ENCODE results near the gene PRRT1. TPM values are rescaled to one million over a fixed set of nuclear protein-coding genes. Genes with fewer than 3 reads are reported as not detected.

The PRRT1 gene
- total and polyA plus RNA-seq, 8 donors = 0.18 to 6.0 (median 1.4) TPM; not detected in 2

DNA sequence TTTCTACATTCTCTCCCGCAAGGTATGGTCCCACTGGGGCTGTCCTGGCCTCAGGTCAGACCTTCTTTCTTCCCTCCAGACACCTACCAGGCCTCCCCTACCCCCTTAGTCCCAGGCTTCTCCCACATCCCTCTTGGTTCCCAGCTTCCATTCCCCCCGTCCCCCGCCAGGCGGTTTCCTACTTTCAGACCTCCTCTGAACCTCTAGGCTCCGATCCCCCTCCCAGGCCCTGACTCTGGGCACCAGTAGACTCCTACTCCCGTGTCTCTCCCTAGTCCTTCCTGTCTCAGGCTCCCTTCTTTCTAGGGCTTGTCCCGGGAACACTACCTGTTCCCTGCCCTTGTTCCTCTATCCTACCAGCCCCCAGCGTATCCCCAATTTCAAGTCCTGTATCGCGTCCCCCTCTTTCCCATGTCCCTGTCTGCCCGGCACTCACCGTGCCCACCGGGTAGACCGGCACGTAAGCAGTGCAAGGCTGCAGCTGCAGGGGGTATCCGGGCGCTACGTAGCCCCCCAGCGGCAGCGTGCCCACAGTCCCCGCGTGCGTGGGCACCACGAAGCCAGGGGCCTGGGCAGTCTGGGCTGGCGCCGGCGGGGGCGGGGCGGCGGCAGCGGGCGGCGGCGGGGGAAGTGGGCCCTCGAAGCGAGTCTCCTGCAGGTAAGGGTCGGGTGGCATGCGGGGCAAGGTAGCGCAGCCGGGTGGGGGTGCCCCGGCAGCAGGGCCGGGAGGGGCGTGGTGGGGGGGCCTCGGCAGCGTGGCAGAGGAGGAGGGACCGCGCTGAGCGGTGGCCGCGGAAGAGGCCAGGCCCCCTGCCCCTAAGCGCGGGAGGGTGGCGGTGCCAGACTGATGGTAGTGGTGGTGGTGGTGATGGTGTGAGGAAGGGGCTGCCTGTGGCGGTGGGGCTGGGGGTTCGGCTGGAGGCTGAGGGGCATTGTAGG is 1.5 kb downstream of the PRRT1 start:
- intact Hi-C loops (cut with DNase I; ENCODE audit: low total_unique reads) = loop anchor here (5.0 kb wide), 1 partner anchor 33 kb away; no protein-coding TSS in a partner anchor
- peak overlapping the region; percentile 59 to 87 (median 78) for H3K4me3 ChIP-seq
- peak overlapping the region in 3 of 5 donors; percentile 5 to 94 (median 93) for H3K27ac ChIP-seq
- WGBS, 5 donors = 52 to 63% (median 59%) methylated on average over 40 to 55 of the region's 55 CpGs
- no peak for DNase-seq
- no peaks in the 10 kb centered on the region for H3K9me3 ChIP-seq
- no peak for TF ChIP-seq EP300 (IDR thresholded peaks at IDR 0.05)
- TF ChIP-seq POLR2AphosphoS5 (IDR thresholded peaks at IDR 0.05) = no peak
- TF ChIP-seq, protein P1, sequence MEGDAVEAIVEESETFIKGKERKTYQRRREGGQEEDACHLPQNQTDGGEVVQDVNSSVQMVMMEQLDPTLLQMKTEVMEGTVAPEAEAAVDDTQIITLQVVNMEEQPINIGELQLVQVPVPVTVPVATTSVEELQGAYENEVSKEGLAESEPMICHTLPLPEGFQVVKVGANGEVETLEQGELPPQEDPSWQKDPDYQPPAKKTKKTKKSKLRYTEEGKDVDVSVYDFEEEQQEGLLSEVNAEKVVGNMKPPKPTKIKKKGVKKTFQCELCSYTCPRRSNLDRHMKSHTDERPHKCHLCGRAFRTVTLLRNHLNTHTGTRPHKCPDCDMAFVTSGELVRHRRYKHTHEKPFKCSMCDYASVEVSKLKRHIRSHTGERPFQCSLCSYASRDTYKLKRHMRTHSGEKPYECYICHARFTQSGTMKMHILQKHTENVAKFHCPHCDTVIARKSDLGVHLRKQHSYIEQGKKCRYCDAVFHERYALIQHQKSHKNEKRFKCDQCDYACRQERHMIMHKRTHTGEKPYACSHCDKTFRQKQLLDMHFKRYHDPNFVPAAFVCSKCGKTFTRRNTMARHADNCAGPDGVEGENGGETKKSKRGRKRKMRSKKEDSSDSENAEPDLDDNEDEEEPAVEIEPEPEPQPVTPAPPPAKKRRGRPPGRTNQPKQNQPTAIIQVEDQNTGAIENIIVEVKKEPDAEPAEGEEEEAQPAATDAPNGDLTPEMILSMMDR (IDR thresholded peaks at IDR 0.05) = no peak
- no peak for TF ChIP-seq POLR2A (IDR thresholded peaks at IDR 0.05)
- peaks cover 0 to 13% (median 5%) of the 10 kb centered on the region in 4 donors for H3K36me3 ChIP-seq
- peaks cover 27 to 60% (median 52%) of the 10 kb centered on the region in 4 donors for H3K4me1 ChIP-seq
- H3K27me3 ChIP-seq = peaks cover 0 to 34% (median 0%) of the 10 kb centered on the region in 3 donors

DNA sequence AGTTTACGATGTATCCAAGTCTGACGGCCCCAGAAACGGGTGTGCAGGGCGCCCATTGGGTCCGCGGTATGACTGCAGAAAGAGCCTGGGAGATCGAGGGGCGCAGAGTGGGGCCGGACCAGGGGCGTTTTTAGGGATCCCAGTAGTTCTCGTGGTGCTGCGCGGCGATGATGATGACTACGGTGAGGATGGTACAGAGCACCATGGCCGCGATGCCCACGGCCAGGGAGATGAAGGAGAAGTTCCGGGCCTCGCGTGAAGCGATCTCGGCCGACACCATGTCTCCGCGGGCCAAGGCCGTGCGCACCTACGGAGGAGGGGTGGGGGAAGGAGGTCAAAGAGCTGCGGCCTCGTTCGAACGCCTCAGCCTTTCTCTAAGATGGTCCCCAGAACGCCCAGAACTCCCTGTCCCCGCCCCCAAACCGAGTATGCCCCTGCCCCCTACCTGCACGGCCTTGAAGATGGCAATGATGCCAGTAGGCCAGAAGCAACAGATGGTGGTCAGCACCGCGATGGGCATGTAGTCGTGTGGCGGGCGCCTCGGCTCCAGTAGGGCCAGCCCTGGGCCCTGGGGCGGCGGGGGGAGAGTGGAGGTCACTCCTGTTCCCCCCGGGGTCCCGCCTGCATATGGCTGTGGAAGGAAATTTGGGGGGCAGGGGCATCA is 2.5 kb downstream of the PRRT1 start:
- 52 to 65% (median 57%) methylated on average over 38 to 47 of the region's 47 CpGs for WGBS, 5 donors
- intact Hi-C loops (cut with DNase I; ENCODE audit: low total_unique reads) = no loop called here
- H3K9me3 ChIP-seq = no peaks in the 10 kb centered on the region
- H3K27ac ChIP-seq = no peak overlapping the region
- peak in 1 of 2 donors; percentile 17 for DNase-seq
- peak overlapping the region; percentile 32 to 44 (median 40) for H3K4me3 ChIP-seq
- peaks cover 0 to 34% (median 0%) of the 10 kb centered on the region in 3 donors for H3K27me3 ChIP-seq
- TF ChIP-seq POLR2A (IDR thresholded peaks at IDR 0.05) = no peak
- TF ChIP-seq EP300 (IDR thresholded peaks at IDR 0.05) = no peak
- TF ChIP-seq, protein P1 (IDR thresholded peaks at IDR 0.05) = no peak
- TF ChIP-seq POLR2AphosphoS5 (IDR thresholded peaks at IDR 0.05) = no peak
- peaks cover 22 to 57% (median 45%) of the 10 kb centered on the region in 4 donors for H3K4me1 ChIP-seq
- peaks cover 0 to 13% (median 5%) of the 10 kb centered on the region in 4 donors for H3K36me3 ChIP-seq

DNA sequence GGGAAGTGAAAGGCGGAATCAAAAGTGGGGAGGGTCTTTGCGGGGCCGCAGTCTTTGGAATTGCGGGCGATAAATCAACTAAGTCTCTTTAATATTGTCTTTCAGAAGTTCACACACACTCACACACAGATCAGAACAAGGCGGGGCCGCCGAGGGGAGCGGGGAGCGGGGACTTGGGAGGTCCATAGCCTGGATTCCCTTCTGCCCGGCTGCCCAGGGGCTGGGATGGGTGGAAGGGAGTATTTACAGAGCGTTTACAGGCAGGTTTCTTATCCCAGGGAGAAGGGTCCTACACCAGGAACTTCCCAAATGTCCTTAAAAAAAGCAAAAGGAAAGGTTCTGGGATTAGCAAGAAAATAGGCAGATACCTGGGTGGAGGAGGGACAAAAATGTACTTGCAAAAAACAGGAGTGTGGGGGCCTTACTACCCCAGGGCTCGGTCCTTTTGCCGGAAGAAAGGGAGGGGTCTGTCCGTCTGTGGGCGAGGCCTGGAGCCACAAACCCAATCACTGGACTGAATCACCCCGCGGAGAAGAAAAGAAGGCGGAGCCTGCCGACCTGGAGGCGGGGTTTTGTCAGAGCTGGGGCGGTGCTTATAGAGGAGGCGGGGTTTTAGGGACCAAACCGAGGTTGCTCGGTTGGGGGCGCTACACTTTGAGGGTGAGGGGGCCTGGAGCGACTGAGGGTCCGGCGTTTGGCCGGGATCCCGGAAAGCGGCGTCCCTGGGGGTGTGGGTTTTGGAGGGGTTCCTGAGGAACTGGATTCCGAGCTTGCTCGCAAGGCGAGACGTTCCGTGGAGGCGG is 3.2 kb downstream of the PRRT1 start:
- TF ChIP-seq POLR2A (IDR thresholded peaks at IDR 0.05) (no peak), EP300 (IDR thresholded peaks at IDR 0.05) (no peak), POLR2AphosphoS5 (IDR thresholded peaks at IDR 0.05) (peak in 1 of 3 donors; percentile 44)
- TF ChIP-seq, protein P1 (IDR thresholded peaks at IDR 0.05) = peak in 2 of 7 experiments; percentile 20
- DNase-seq = peak; percentile 86 to 91
- H3K27ac ChIP-seq = peak overlapping the region in 3 of 5 donors; percentile 46 to 55 (median 54)
- intact Hi-C loops (cut with DNase I; ENCODE audit: low total_unique reads) = no loop called here
- H3K27me3 ChIP-seq = peaks cover 0 to 34% (median 0%) of the 10 kb centered on the region in 3 donors
- H3K4me3 ChIP-seq = peak overlapping the region; percentile 32 to 44 (median 40)
- 20 to 47% (median 23%) methylated on average over 39 of the region's 39 CpGs for WGBS, 5 donors
- H3K9me3 ChIP-seq = no peaks in the 10 kb centered on the region
- peaks cover 0 to 13% (median 5%) of the 10 kb centered on the region in 4 donors for H3K36me3 ChIP-seq
- peaks cover 21 to 51% (median 41%) of the 10 kb centered on the region in 4 donors for H3K4me1 ChIP-seq

Measured in stomach (tissue), 9 donors.